Loucy (cell line): ENCODE data around the gene ELF5.

ENCODE experiments used
- H2AFZ ChIP-seq: fragments of 200-600 bp; sonication (generic); 2 replicates; pipeline ENCODE4 v1.6.0; 2016; ENCODE audit warnings: antibody characterized with exemption, mild to moderate bottlenecking, low read length, moderate library complexity
- H3F3A ChIP-seq: fragments of 200-600 bp; 2 replicates; pipeline ENCODE4 v1.6.0; 2016; ENCODE audit warnings: antibody characterized with exemption, low read depth, mild to moderate bottlenecking
- H3K27me3 ChIP-seq: fragments of 200-600 bp; sonication (generic); 2 replicates; pipeline ENCODE4 v1.6.1; 2014; ENCODE audit warnings: low read length, mild to moderate bottlenecking; ENCODE audit not compliant: insufficient read depth, poor library complexity, severe bottlenecking
- H3K36me3 ChIP-seq: fragments of 200-600 bp; sonication (generic); 2 replicates; pipeline ENCODE4 v1.6.1; 2016; ENCODE audit warnings: low read length; ENCODE audit not compliant: insufficient read depth
- H3K4me1 ChIP-seq: fragments of 200-600 bp; sonication (generic); 2 replicates; pipeline ENCODE4 v1.5.1; 2014; ENCODE audit warnings: low read length, mild to moderate bottlenecking; ENCODE audit not compliant: insufficient read depth, poor library complexity, severe bottlenecking
- H3K4me2 ChIP-seq: fragments of 200-600 bp; sonication (generic); 2 replicates; pipeline ENCODE4 v1.6.0; 2014; ENCODE audit warnings: antibody characterized with exemption, low read length, low read depth, mild to moderate bottlenecking; ENCODE audit not compliant: poor library complexity, severe bottlenecking
- H3K4me3 ChIP-seq: fragments of 200-600 bp; sonication (generic); 2 replicates; pipeline ENCODE4 v1.5.1; 2014; ENCODE audit warnings: low read length, mild to moderate bottlenecking, mixed read lengths; ENCODE audit not compliant: poor library complexity, severe bottlenecking
- H3K79me2 ChIP-seq: fragments of 200-600 bp; sonication (generic); 2 replicates; pipeline ENCODE4 v1.6.1; 2014; ENCODE audit warnings: low read length; ENCODE audit not compliant: insufficient read depth
- H3K9ac ChIP-seq: fragments of 200-600 bp; sonication (generic); 2 replicates; pipeline ENCODE4 v1.6.0; 2014; ENCODE audit warnings: mild to moderate bottlenecking, low read depth, low read length, moderate library complexity; ENCODE audit not compliant: poor library complexity, severe bottlenecking
- H3K9me2 ChIP-seq: fragments of 200-600 bp; sonication (generic); replicated peaks from 2 replicates; pipeline ENCODE4 v1.6.1; 2016; ENCODE audit warnings: low read depth, low read length, mixed read lengths
- H3K9me3 ChIP-seq: fragments of 200-600 bp; sonication (generic); 2 replicates; pipeline ENCODE4 v1.6.1; 2014; ENCODE audit warnings: mild to moderate bottlenecking, antibody characterized with exemption, low read length, low read depth; ENCODE audit not compliant: insufficient read depth
- H4K20me1 ChIP-seq: fragments of 200-600 bp; sonication (generic); 2 replicates; pipeline ENCODE4 v1.6.0; 2014; ENCODE audit warnings: antibody characterized with exemption, low read length, mild to moderate bottlenecking; ENCODE audit not compliant: insufficient read depth, poor library complexity, severe bottlenecking
- CTCF ChIP-seq: fragments of 200-600 bp; sonication (generic); conservative IDR thresholded peaks from 2 replicates; pipeline ENCODE4 v1.5.1; 2014; ENCODE audit warnings: mild to moderate bottlenecking, antibody characterized with exemption, low read length
- EZH2phosphoT487 ChIP-seq: fragments of 200-600 bp; IDR thresholded peaks from 2 replicates; pipeline ENCODE4 v1.6.1; 2018; ENCODE audit warnings: antibody characterized with exemption, mild to moderate bottlenecking, moderate library complexity, borderline replicate concordance

Gene ELF5

DNA sequence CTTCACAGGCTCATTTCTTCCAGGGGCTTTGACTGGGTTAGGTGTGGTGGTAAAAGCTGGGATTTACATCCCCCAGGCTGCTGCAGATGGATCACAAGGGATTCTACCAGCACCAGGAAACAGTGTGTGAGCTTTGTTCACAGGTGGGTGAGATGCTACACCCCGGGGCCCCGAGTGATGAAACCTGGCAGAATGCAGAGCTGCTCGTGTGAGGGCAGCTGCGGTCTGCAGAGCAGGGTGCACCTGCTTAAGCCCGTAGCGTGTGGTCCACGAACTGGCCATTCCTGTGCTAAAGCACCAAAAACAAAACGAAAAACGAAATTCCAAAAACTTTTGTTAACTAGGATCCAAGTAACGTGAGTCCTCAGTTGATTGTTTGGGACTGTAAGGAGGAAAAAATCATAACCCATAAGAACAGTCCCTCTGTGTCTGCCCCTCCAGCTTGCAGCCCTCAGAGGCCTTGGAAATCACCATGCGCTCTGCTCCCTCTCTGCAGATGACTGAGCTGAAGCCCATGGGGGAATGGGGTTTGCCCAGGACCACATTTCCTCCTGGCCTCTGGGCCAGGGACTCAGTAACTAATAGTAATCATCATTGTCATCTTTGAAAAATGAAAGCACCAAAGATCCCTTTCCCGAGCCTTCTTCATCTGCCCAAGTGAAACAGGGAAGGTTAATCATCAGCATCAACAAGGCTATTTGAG is 24.6 kb downstream of the ELF5 start:
- no peaks in the 10 kb centered on the region for H4K20me1 ChIP-seq
- no peaks in the 10 kb centered on the region for H3K4me1 ChIP-seq
- no peaks in the 10 kb centered on the region for H3K9me3 ChIP-seq
- H3F3A ChIP-seq: no peaks in the 10 kb centered on the region
- no peak for TF ChIP-seq CTCF
- H3K36me3 ChIP-seq: no peaks in the 10 kb centered on the region
- no peak overlapping the region for H3K4me2 ChIP-seq
- H3K9me2 ChIP-seq: no peaks in the 10 kb centered on the region
- no peak overlapping the region for H3K4me3 ChIP-seq
- no peak overlapping the region for H2AFZ ChIP-seq
- H3K9ac ChIP-seq: no peak overlapping the region
- H3K27me3 ChIP-seq: no peaks in the 10 kb centered on the region
- H3K79me2 ChIP-seq: no peaks in the 10 kb centered on the region

DNA sequence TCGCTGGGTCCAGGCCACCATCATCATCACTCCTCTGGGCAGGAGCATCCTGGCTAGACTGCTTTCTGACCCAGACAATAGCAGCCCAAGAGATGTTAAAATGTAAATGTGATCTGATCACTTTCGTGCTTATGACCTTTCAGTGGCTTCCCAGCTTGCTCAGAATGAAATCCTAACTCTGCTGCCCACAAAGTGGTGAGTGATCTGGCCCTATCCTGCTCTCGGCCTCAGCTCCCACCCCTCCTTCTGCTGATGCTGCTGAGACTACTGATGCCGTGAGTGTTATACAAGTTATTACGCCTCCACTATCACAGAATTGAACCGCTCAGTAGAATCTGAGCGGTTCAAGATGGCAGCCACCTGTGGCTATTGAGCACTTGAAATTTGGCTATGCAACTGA is 26.2 kb downstream of the ELF5 start:
- H3K9ac ChIP-seq: no peak overlapping the region
- TF ChIP-seq CTCF (no peak), EZH2phosphoT487 (no peak)
- no peaks in the 10 kb centered on the region for H3K27me3 ChIP-seq

DNA sequence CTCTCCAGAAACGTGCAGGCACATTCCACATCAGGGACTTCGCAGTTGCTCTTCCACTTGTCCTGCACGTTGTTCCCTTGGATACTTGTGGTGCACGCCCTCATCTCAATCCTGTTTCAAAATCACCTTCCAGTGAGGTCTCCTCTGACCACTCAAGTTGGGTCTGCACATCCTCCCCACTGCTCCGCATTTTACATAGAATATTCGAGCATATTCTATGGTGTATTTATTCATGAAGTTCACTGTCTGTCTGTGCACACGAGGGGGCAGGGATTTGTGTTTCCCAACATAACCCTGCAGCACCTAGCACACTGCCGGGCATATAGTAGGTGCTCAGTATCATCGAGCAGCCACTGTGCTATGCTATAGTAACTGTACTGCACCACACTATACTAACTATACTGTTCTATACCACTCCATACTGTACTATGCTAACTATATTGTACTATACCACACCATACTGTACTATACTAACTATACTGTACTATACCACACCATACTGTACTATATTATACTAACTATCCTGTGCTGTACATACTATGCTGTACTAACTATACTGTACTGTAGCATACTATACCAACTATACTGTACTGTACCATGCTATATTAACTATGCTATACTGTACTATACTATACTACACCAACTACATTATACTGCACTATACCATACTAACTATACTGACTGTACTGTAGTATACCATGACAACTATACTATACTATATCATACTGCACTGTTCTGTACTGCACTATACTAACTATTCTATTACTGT is 30.3 kb downstream of the ELF5 start:
- Histone ChIP-seq H2AFZ (no peak overlapping the region), H3K4me2 (no peak overlapping the region), H4K20me1 (no peaks in the 10 kb centered on the region), H3F3A (no peaks in the 10 kb centered on the region), H3K9ac (no peak overlapping the region), H3K79me2 (no peaks in the 10 kb centered on the region), H3K4me1 (no peaks in the 10 kb centered on the region), H3K36me3 (no peaks in the 10 kb centered on the region), H3K27me3 (no peaks in the 10 kb centered on the region), H3K4me3 (no peak overlapping the region), H3K9me3 (no peaks in the 10 kb centered on the region), H3K9me2 (no peaks in the 10 kb centered on the region)
- TF ChIP-seq EZH2phosphoT487: no peak
- TF ChIP-seq CTCF: no peak

More for the DNA sequence above, 26.2 kb downstream of the ELF5 start:
- Histone ChIP-seq H3K79me2 (no peaks in the 10 kb centered on the region), H3K9me3 (no peaks in the 10 kb centered on the region), H3K4me2 (no peak overlapping the region), H4K20me1 (no peaks in the 10 kb centered on the region), H3K4me1 (no peaks in the 10 kb centered on the region), H2AFZ (no peak overlapping the region), H3K4me3 (no peak overlapping the region), H3K9me2 (no peaks in the 10 kb centered on the region), H3F3A (no peaks in the 10 kb centered on the region), H3K36me3 (no peaks in the 10 kb centered on the region)
